OCI-LY1 (cell line): ENCODE results near the gene NR5A1.

Experiments
- H2AFZ ChIP-seq: fragments of 200-600 bp; sonication (generic), shearing (Covaris generic); 2 replicates; pipeline ENCODE4 v1.6.0; 2014; ENCODE audit warnings: antibody characterized with exemption, mild to moderate bottlenecking, low read length
- H3F3A ChIP-seq: fragments of 200-600 bp; sonication (generic), shearing (Covaris generic); 2 replicates; pipeline ENCODE4 v1.6.0; 2014; ENCODE audit warnings: mild to moderate bottlenecking, antibody characterized with exemption, low read length, moderate library complexity; ENCODE audit not compliant: insufficient read depth
- H3K27ac ChIP-seq: fragments of 200-600 bp; sonication (generic); 2 replicates; pipeline ENCODE4 v1.5.1; 2014; ENCODE audit warnings: low read length, mixed run types, mild to moderate bottlenecking, low read depth; ENCODE audit not compliant: poor library complexity, severe bottlenecking
- H3K27me3 ChIP-seq: fragments of 200-600 bp; sonication (generic); 2 replicates; pipeline ENCODE4 v1.6.0; 2014; ENCODE audit warnings: antibody characterized with exemption, mild to moderate bottlenecking, low read length, moderate library complexity; ENCODE audit not compliant: insufficient read depth
- H3K36me3 ChIP-seq: fragments of 200-600 bp; sonication (generic); 2 replicates; pipeline ENCODE4 v1.6.1; 2014; ENCODE audit warnings: mild to moderate bottlenecking, antibody characterized with exemption, low read length, moderate library complexity, mixed read lengths; ENCODE audit not compliant: insufficient read depth
- H3K4me1 ChIP-seq: fragments of 200-600 bp; sonication (generic); 2 replicates; pipeline ENCODE4 v1.5.1; 2014; ENCODE audit warnings: mild to moderate bottlenecking, low read length, moderate library complexity; ENCODE audit not compliant: insufficient read depth, severe bottlenecking
- H3K4me2 ChIP-seq: fragments of 200-600 bp; sonication (generic), shearing (Covaris generic); 2 replicates; pipeline ENCODE4 v1.6.1; 2014; ENCODE audit warnings: low read length
- H3K4me3 ChIP-seq: fragments of 200-600 bp; sonication (generic); 2 replicates; pipeline ENCODE4 v1.5.1; 2014; ENCODE audit warnings: low read length, low read depth, mild to moderate bottlenecking, mixed read lengths; ENCODE audit not compliant: poor library complexity, severe bottlenecking
- H3K79me2 ChIP-seq: fragments of 200-600 bp; shearing (Covaris generic); 2 replicates; pipeline ENCODE4 v1.6.1; 2016; ENCODE audit warnings: mixed run types, low read length, mixed read lengths; ENCODE audit not compliant: insufficient read depth
- H3K9ac ChIP-seq: fragments of 200-600 bp; sonication (generic), shearing (Covaris generic); 2 replicates; pipeline ENCODE4 v1.6.1; 2014; ENCODE audit warnings: mild to moderate bottlenecking, low read length, mixed read lengths
- H3K9me2 ChIP-seq: fragments of 200-600 bp; sonication (generic), shearing (Covaris generic); 2 replicates; pipeline ENCODE4 v1.6.1; 2014; ENCODE audit warnings: low read depth, mild to moderate bottlenecking, low read length, mixed read lengths
- H3K9me3 ChIP-seq: fragments of 200-600 bp; shearing (Covaris generic); 2 replicates; pipeline ENCODE4 v1.6.1; 2014; ENCODE audit warnings: low read length, mixed read lengths
- H4K20me1 ChIP-seq: fragments of 200-600 bp; sonication (generic), shearing (Covaris generic); 2 replicates; pipeline ENCODE4 v1.6.0; 2016; ENCODE audit warnings: mild to moderate bottlenecking, low read length; ENCODE audit not compliant: insufficient read depth
- EZH2 ChIP-seq: fragments of 200-600 bp; sonication (generic), shearing (Covaris generic); IDR thresholded peaks from 2 replicates; pipeline ENCODE4 v1.8.0; 2017; ENCODE audit warnings: borderline replicate concordance, mixed run types, mild to moderate bottlenecking, antibody characterized with exemption, low read length, moderate library complexity, mixed read lengths
- TF ChIP-seq, protein P1 (sequence below): fragments of 200-600 bp; sonication (generic), shearing (Covaris generic); IDR thresholded peaks from 2 replicates; pipeline ENCODE4 v1.5.1; 2017; ENCODE audit warnings: mild to moderate bottlenecking, antibody characterized with exemption, low read length, moderate library complexity, mixed read lengths

The NR5A1 gene

DNA sequence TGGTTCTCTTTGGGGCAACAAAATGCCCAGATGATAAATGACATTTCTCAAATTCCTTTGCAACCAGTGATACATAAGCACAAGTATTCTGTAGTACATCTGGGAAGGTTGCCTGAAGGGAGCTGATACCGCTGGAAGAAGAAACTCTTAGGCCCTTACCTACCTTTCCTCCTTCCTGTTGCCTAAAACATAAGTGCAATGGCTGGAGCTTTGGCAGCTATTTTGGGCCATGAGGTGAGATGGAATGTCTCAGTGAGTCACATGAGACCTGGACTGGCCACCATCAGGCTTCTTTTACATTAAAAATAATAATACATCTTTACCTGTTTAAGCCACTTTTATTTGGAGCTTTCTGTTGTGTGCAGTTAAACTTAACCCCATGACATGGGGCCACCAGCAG, 68.1 kb downstream of the NR5A1 start:
- no peak for TF ChIP-seq EZH2
- TF ChIP-seq, protein P1, sequence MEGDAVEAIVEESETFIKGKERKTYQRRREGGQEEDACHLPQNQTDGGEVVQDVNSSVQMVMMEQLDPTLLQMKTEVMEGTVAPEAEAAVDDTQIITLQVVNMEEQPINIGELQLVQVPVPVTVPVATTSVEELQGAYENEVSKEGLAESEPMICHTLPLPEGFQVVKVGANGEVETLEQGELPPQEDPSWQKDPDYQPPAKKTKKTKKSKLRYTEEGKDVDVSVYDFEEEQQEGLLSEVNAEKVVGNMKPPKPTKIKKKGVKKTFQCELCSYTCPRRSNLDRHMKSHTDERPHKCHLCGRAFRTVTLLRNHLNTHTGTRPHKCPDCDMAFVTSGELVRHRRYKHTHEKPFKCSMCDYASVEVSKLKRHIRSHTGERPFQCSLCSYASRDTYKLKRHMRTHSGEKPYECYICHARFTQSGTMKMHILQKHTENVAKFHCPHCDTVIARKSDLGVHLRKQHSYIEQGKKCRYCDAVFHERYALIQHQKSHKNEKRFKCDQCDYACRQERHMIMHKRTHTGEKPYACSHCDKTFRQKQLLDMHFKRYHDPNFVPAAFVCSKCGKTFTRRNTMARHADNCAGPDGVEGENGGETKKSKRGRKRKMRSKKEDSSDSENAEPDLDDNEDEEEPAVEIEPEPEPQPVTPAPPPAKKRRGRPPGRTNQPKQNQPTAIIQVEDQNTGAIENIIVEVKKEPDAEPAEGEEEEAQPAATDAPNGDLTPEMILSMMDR: no peak
- no peaks in the 10 kb centered on the region for H3F3A ChIP-seq
- H3K9ac ChIP-seq: no peak overlapping the region
- no peak overlapping the region for H3K27ac ChIP-seq
- H3K9me3 ChIP-seq: no peaks in the 10 kb centered on the region
- no peak overlapping the region for H3K4me2 ChIP-seq
- H3K4me1 ChIP-seq: no peaks in the 10 kb centered on the region
- no peaks in the 10 kb centered on the region for H3K36me3 ChIP-seq
- no peaks in the 10 kb centered on the region for H3K79me2 ChIP-seq
- no peaks in the 10 kb centered on the region for H3K9me2 ChIP-seq
- no peaks in the 10 kb centered on the region for H3K27me3 ChIP-seq
- H3K4me3 ChIP-seq: no peak overlapping the region
- no peaks in the 10 kb centered on the region for H4K20me1 ChIP-seq
- no peak overlapping the region for H2AFZ ChIP-seq

DNA sequence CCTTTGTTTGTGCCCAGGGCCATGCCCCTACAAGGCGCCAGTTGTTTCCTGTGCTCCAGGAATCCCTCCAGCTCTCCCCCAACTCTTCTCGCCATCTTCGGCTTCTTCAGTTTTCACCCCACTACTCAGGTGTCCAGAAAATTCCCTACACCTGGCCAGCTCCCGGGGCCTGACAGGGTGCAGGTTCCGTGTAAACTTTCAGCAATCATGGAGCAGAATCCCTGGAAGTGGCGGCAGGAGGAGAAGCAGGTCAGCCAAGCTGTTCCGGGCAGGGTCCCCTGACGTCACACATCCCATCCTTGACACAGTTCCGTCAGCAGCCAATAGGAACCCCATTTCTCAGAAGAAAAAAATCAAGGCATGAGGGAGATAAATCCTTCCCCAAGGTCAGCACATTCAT, 69.1 kb downstream of the NR5A1 start:
- Histone ChIP-seq H3K36me3 (no peaks in the 10 kb centered on the region), H3K27ac (no peak overlapping the region), H3K4me1 (no peaks in the 10 kb centered on the region)

DNA sequence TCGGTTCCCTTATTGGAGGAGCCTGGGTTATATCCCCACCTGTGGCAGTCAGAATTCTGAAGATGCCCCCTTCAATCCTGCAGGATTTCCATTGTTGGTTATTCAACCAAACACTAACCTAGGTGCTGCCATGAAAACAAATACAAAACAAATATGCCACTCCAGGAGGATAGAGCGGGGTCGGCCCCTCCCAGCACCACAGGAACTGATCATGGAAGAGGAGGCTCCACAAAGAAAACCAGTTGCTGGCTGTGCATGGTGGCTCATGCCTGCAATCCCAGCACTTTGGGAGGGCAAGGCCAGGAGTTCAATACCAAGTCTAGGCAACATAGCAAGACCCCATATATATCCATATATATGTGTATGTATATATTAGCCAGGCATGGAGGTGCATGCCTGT, 70.1 kb downstream of the NR5A1 start:
- H2AFZ ChIP-seq: no peak overlapping the region
- H3K4me3 ChIP-seq: no peak overlapping the region
- no peaks in the 10 kb centered on the region for H3K36me3 ChIP-seq
- H3K4me2 ChIP-seq: no peak overlapping the region
- no peaks in the 10 kb centered on the region for H3F3A ChIP-seq
- no peaks in the 10 kb centered on the region for H3K27me3 ChIP-seq
- H4K20me1 ChIP-seq: no peaks in the 10 kb centered on the region
- H3K4me1 ChIP-seq: no peaks in the 10 kb centered on the region
- TF ChIP-seq, protein P1: no peak
- TF ChIP-seq EZH2: no peak
- no peaks in the 10 kb centered on the region for H3K9me2 ChIP-seq
- no peak overlapping the region for H3K27ac ChIP-seq
- H3K79me2 ChIP-seq: no peaks in the 10 kb centered on the region
- no peaks in the 10 kb centered on the region for H3K9me3 ChIP-seq
- no peak overlapping the region for H3K9ac ChIP-seq

More for the DNA sequence above, 69.1 kb downstream of the NR5A1 start:
- H3K9ac ChIP-seq: no peak overlapping the region
- H3K4me3 ChIP-seq: no peak overlapping the region
- no peaks in the 10 kb centered on the region for H3K27me3 ChIP-seq
- TF ChIP-seq EZH2: no peak
- TF ChIP-seq, protein P1: no peak
- no peaks in the 10 kb centered on the region for H3K9me3 ChIP-seq
- no peak overlapping the region for H3K4me2 ChIP-seq
- no peaks in the 10 kb centered on the region for H3F3A ChIP-seq
- no peaks in the 10 kb centered on the region for H4K20me1 ChIP-seq
- H3K79me2 ChIP-seq: no peaks in the 10 kb centered on the region
- H3K9me2 ChIP-seq: no peaks in the 10 kb centered on the region
- H2AFZ ChIP-seq: no peak overlapping the region
